HG02610 (cell line): Measurements from ENCODE around the gene DCAF8L1.
"Not testable (repeated sequence)": the region's sequence is repeated elsewhere in the genome, so short reads cannot be mapped to it uniquely, and the experiment has no call there.

Experiments
- ATAC-seq: cut with Tn5 transposase; IDR thresholded peaks from one replicate; pipeline ENCODE4 v1.9.1; 2021; ENCODE audit warnings: mild to moderate bottlenecking, moderate library complexity; ENCODE audit not compliant: unreplicated experiment

Gene DCAF8L1

DNA sequence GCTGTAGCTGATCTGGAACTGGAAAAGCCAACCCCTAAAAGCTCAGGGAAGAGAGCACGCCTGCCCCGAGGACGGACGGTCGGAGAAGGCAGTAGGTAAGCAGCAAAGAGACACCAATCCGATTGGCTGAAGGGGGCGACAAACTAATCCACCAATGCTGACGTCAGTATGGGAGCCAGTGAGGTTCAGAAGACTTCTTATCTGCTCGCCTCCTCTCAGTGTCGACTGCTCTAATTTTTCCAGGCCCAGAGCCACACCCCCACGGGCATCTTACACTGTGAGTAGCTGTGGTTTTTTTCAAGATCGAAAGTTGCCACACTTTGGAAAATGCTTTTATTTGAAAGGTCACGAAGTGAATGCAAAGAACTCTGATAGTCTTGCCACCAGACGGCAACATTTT lies at the start of gene DCAF8L1:
Gene DCAF8L1, minus strand, starts transcription at position 101 of the 400 bp plus-strand sequence. CDS start 115 bp downstream, outside the sequence.
- ATAC-seq = no peak

- no peak for ATAC-seq
Measured at GRCh38 chrX:28022371-28022770, 41.1 kb upstream of the DCAF8L1 start.

GRCh38 chrX:28016823-28017222 lies 35.6 kb upstream of the DCAF8L1 start:
- ATAC-seq = no peak

DNA sequence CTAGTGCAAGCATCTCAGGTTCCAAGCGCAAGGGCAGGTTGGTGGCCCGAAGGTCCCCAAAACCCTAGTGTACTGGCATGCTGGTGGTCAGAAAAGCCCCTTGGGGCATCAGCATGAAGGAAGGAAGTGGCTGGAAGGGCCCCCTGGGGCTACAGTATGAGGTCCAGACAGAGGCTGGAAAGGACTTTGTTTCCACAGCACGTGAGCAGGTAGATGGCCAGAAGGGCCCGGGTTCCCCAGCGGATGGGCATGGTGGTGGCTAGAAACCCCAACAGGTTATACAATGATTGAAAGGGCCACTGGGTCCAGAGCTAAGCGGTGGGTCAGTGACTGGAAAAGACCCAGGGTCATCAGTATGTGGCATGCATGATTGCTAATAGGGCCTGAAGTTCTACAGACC lies 34.7 kb upstream of the DCAF8L1 start:
- ATAC-seq = no peak

GRCh38 chrX:28010875-28011274 lies 29.6 kb upstream of the DCAF8L1 start:
- no peak for ATAC-seq

- no peak for ATAC-seq
Measured at GRCh38 chrX:27998666-27999065, 17.4 kb upstream of the DCAF8L1 start.

- ATAC-seq = no peak
Measured at GRCh38 chrX:27997622-27998021, 16.4 kb upstream of the DCAF8L1 start.

DNA sequence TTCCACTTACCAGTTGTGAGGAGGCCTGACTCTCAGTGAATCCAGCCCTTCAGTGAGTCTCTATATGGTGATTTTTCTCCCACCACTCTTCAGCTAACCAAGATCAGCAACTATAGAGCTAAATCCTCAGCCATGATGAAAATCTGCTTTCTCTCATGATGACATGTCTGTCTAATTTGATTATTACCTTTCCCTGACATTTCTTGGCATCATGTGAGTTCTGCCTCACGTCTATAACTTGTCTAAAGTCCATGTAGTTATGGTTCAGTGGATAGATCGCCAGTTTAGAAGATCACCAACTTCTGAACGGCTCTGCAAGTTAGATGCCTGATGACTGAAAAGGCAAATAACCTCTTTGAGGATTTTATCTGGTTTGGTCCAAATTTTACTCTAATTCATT lies 14.9 kb upstream of the DCAF8L1 start:
- ATAC-seq = no peak

DNA sequence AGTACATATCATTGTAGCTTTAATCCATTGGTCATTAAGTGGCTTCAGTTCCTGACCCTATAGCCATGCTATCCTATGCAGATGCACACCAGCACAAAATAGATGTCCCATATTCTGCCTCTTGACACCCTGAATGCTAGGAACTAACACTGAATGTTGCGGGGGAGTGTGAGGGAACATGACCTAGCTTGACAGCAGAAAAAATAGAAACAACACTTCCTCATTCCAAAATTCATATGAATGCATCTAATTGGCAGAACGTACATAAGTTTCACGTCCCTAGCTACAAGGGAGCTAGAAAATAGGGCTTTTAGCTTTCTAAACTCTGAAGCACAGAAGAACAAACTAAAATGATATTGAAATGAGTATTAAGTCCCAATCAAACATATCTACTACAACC lies 14.4 kb upstream of the DCAF8L1 start:
- no peak for ATAC-seq

- no peak for ATAC-seq
Measured at GRCh38 chrX:27987862-27988646, 6.8 kb upstream of the DCAF8L1 start.

GRCh38 chrX:27976934-27977333 lies 4.3 kb downstream of the DCAF8L1 start:
- not testable (repeated sequence) for ATAC-seq

- ATAC-seq = no peak
Measured at GRCh38 chrX:27976284-27976683, 5.0 kb downstream of the DCAF8L1 start.

DNA sequence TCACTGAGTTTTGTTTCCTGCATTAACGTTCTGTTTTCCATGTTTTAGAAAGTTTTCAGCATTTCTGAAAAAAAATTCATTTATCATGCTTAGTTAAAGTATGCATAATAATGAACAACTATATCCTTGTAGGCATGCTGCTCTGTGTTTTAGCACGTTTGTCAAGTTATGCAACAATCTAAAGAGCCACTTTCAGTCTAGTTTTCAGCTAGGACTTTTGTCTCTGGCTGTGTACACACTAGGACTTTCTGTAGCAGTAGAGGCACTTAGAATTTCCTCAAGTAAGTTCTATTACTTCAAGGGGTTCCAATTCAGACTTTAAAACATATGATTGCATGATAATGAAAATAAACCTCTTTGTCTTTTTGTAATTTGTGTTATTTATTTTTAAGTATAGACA lies 12.4 kb downstream of the DCAF8L1 start:
- no peak for ATAC-seq

DNA sequence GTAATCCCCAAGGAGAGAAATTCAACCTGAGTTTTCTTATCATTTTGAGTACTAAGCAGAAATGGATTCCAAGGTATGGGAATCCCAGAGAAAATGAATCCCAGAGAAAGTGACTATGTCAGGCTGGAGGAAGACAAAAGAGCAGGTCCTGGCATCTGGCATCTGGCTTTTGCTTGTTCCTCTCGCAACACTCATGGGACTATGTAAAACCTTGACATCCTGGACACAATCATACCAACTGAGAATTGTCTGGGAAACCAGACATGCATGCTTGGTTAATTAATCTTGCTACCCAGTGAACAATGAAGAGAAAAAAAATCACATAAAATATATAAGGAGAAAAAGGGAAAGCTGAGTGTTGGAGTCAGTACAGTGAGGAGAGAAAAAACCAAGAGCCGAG lies 12.9 kb downstream of the DCAF8L1 start:
- ATAC-seq = no peak

DNA sequence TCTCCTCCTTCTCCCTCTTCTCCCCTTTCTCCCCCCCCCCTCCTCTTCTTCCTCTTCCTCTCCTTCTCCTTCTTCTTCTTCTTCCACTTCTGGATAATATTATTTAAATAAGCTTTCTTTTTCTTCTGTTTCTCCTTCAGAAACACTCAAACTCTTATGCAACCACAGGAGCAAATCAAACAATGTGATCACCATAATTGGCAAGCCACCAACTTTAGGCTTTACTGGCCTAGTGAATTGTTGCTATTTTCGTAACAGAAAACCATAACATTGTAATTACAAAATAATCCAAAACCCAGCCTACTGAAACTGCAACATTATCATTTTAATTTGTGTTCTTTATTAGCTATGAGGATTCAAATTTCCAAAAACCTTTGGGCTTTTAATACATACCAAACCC lies 14.3 kb downstream of the DCAF8L1 start:
- no peak for ATAC-seq

GRCh38 chrX:27966492-27966891 lies 14.8 kb downstream of the DCAF8L1 start:
- ATAC-seq = no peak

DNA sequence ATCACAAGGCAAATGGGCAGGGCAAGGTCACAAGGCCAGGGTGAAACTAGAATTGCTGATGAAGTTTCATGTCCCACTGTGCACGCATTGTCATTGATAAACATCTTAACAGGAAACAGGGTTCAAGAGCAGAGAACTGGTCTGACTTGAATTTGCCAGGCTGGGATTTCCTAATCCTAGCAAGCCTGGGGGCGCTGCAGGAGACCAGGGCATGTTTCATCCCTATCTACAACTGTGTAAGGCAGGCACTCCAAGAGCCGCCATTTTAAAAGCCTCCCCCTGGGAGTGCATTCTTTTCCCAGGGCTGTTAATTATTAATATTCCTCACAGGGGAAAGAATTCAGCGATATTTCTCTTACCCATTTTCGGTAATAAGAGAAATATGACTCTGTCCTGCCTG lies 15.9 kb downstream of the DCAF8L1 start:
- not testable (repeated sequence) for ATAC-seq

DNA sequence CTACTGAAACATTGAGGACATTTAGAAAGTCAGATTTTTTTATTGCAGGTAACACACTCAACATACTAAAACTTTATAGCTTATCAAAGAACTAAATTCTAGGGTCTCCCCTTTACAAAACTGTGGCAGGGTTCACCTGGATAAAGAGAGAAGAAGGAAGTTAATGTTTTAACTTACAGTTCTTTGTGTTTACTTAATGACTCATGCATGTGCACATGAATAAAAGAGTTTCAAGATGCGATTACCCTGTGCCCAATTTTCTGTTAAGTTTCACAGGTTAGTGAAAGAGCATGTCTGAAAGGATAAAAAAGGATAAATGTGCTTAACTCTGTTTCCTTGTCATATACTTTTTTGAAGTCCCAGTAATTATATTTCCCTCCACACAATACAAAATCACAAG lies 16.8 kb downstream of the DCAF8L1 start:
- ATAC-seq = no peak

GRCh38 chrX:27960410-27960809 lies 20.8 kb downstream of the DCAF8L1 start:
- not testable (repeated sequence) for ATAC-seq

DNA sequence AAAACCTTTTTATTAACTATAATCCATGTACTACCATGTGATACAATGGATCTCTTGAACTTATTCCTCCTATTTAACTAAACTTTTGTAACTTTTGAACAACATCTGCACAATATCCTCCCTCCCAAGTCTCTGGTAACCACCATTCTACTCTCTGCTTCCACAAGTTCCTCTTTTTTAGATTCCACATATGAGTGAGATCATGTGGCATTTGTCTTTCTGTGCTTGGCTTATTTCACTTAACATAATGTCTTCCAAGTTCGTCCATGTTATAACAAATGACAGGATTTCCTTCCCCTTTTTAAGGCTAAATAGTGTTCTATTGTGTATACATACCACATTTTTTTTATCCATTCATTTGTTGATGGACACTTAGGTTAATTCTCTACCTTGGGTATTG lies 28.1 kb downstream of the DCAF8L1 start:
- no peak for ATAC-seq

GRCh38 chrX:27933361-27933760 lies 47.9 kb downstream of the DCAF8L1 start:
- ATAC-seq = no peak
